NOMO-1 (cell line): ENCODE results near the gene KIF25.
"Not testable (repeated sequence)": the region's sequence is repeated elsewhere in the genome, so short reads cannot be mapped to it uniquely, and the experiment has no call there.

Source experiments
- DNase-seq, 2 experiments: peaks; one replicate each; lab custom pipeline; 2025; ENCODE audit not compliant: unreplicated experiment in 2 of 2; lab: John Stamatoyannopoulos, UW

The KIF25 gene

GRCh38 chr6:168061269-168062210 is 64.1 kb downstream of the KIF25 start:
- no peak for DNase-seq

- DNase-seq: no peak
Observed at GRCh38 chr6:168062346-168063289, 65.1 kb downstream of the KIF25 start.

GRCh38 chr6:168063431-168063830 is 66.0 kb downstream of the KIF25 start:
- DNase-seq: no peak

- no peak for DNase-seq
Observed at GRCh38 chr6:168064226-168064807, 66.8 kb downstream of the KIF25 start.

GRCh38 chr6:168067081-168067759 is 69.7 kb downstream of the KIF25 start:
- no peak for DNase-seq

- no peak for DNase-seq
Observed at GRCh38 chr6:168070804-168071203, 73.3 kb downstream of the KIF25 start.

- no peak for DNase-seq
Observed at GRCh38 chr6:168071620-168072019, 74.1 kb downstream of the KIF25 start.

- no peak for DNase-seq
Observed at GRCh38 chr6:168072261-168072660, 74.8 kb downstream of the KIF25 start.

GRCh38 chr6:168072730-168073129 is 75.3 kb downstream of the KIF25 start:
- DNase-seq: no peak

GRCh38 chr6:168073937-168074730 is 76.7 kb downstream of the KIF25 start:
- no peak for DNase-seq

GRCh38 chr6:168075216-168075615 is 77.7 kb downstream of the KIF25 start:
- DNase-seq: no peak

GRCh38 chr6:168075787-168076202 is 78.3 kb downstream of the KIF25 start:
- DNase-seq: no peak

- not testable (repeated sequence) for DNase-seq
Observed at GRCh38 chr6:168077401-168077800, 79.9 kb downstream of the KIF25 start.

GRCh38 chr6:168078175-168078942 is 80.9 kb downstream of the KIF25 start:
- no peak for DNase-seq

GRCh38 chr6:168078943-168079405 is 81.5 kb downstream of the KIF25 start, which contains the start of gene FRMD1:
TSS of gene FRMD1 (minus strand) at chr6:168079212. CDS start at chr6:168079094, 118 bp downstream.
- DNase-seq: no peak

GRCh38 chr6:168080393-168081077 is 83.1 kb downstream of the KIF25 start:
- DNase-seq: no peak

GRCh38 chr6:168081858-168082546 is 84.5 kb downstream of the KIF25 start:
- no peak for DNase-seq
